HG03103 (cell line): ENCODE results near the gene STXBP1.

ENCODE experiments used
- ATAC-seq: cut with Tn5 transposase; IDR thresholded peaks from one replicate; pipeline ENCODE4 v1.9.1; 2021; ENCODE audit warnings: low read depth; ENCODE audit not compliant: unreplicated experiment

The STXBP1 gene

GRCh38 chr9:127611899-127612790 is at the start of gene STXBP1:
Gene STXBP1, plus strand, starts transcription at chr9:127612277. Its CDS starts 127 bp downstream, at chr9:127612404.
- ATAC-seq, result peak; percentile 72

GRCh38 chr9:127562279-127562796 is 49.7 kb upstream of the STXBP1 start:
- ATAC-seq, result no peak

- no peak for ATAC-seq
Observed at GRCh38 chr9:127562841-127563401, 49.2 kb upstream of the STXBP1 start.

GRCh38 chr9:127563579-127563978 is 48.5 kb upstream of the STXBP1 start:
- no peak for ATAC-seq

- no peak for ATAC-seq
Observed at GRCh38 chr9:127565231-127565630, 46.8 kb upstream of the STXBP1 start.

- ATAC-seq, result no peak
Observed at GRCh38 chr9:127566351-127567001, 45.6 kb upstream of the STXBP1 start.

- ATAC-seq, result no peak
Observed at GRCh38 chr9:127567035-127567729, 44.9 kb upstream of the STXBP1 start.

GRCh38 chr9:127567730-127568617 is 44.1 kb upstream of the STXBP1 start:
- ATAC-seq, result no peak

GRCh38 chr9:127568618-127568970 is 43.5 kb upstream of the STXBP1 start:
- ATAC-seq, result no peak

GRCh38 chr9:127568971-127569885 is 42.8 kb upstream of the STXBP1 start:
- no peak for ATAC-seq

GRCh38 chr9:127569886-127570401 is 42.1 kb upstream of the STXBP1 start:
- no peak for ATAC-seq

GRCh38 chr9:127570533-127571111 is 41.5 kb upstream of the STXBP1 start:
- no peak for ATAC-seq

GRCh38 chr9:127571971-127572370 is 40.1 kb upstream of the STXBP1 start:
- ATAC-seq, result no peak

GRCh38 chr9:127572961-127573721 is 38.9 kb upstream of the STXBP1 start:
- no peak for ATAC-seq

GRCh38 chr9:127574072-127574993 is 37.7 kb upstream of the STXBP1 start:
- ATAC-seq, result no peak
